OCI-LY3 (cell line): ENCODE measurements around the gene SP100.
"Not testable (repeated sequence)": the region's sequence is repeated elsewhere in the genome, so short reads cannot be mapped to it uniquely, and the experiment has no call there.

Experiments
- CTCF ChIP-seq: fragments of 200-600, 300-600 bp; sonication (generic); IDR thresholded peaks from 2 replicates; pipeline ENCODE4 v1.5.1; 2014; ENCODE audit warnings: antibody characterized with exemption, low read length, low read depth
- EZH2phosphoT487 ChIP-seq: fragments of 200-600 bp; shearing (Covaris generic); IDR thresholded peaks from 2 replicates; pipeline ENCODE4 v1.6.1; 2018; ENCODE audit warnings: antibody characterized with exemption, mixed run types, low read depth

GRCh38 chr2:230409316-230409715 lies 6.7 kb upstream of the SP100 start:
- not testable (repeated sequence) for TF ChIP-seq CTCF, EZH2phosphoT487
